Smooth muscle cell (in vitro differentiated cells): Measurements from ENCODE around the gene C4orf51. TPM values are rescaled to one million over a fixed set of nuclear protein-coding genes. Genes with fewer than 3 reads are reported as not detected.

ENCODE experiments used
- DNase-seq: peaks from one replicate; lab custom pipeline; 2025; ENCODE audit not compliant: unreplicated experiment; lab: John Stamatoyannopoulos, UW
- H2AFZ ChIP-seq: fragments of 200-600 bp; sonication (generic); 2 replicates; pipeline ENCODE4 v1.6.0; 2016; ENCODE audit warnings: antibody characterized with exemption, low read depth, mild to moderate bottlenecking
- H3F3A ChIP-seq: fragments of 200-600 bp; sonication (generic); 2 replicates; pipeline ENCODE4 v1.6.0; 2017; ENCODE audit warnings: antibody characterized with exemption, low read depth
- H3K27ac ChIP-seq: fragments of 200-600 bp; sonication (generic); 2 replicates; pipeline ENCODE4 v1.5.1; 2016; ENCODE audit warnings: low read depth, mild to moderate bottlenecking
- H3K27me3 ChIP-seq: fragments of 200-600 bp; sonication (generic); 2 replicates; pipeline ENCODE4 v1.6.1; 2016; ENCODE audit warnings: low read depth, mild to moderate bottlenecking
- H3K36me3 ChIP-seq: fragments of 200-600 bp; sonication (generic); 2 replicates; pipeline ENCODE4 v1.5.1; 2016; ENCODE audit warnings: low read depth
- H3K4me1 ChIP-seq: fragments of 200-600 bp; sonication (generic); 2 replicates; pipeline ENCODE4 v1.5.1; 2016; ENCODE audit warnings: low read depth
- H3K4me2 ChIP-seq: fragments of 200-600 bp; sonication (generic); 2 replicates; pipeline ENCODE4 v1.6.0; 2016; ENCODE audit warnings: mild to moderate bottlenecking
- H3K4me3 ChIP-seq: fragments of 200-600 bp; sonication (generic); 2 replicates; pipeline ENCODE4 v1.5.1; 2016; ENCODE audit warnings: mild to moderate bottlenecking
- H3K79me2 ChIP-seq: fragments of 200-600 bp; sonication (generic); 2 replicates; pipeline ENCODE4 v1.6.0; 2016; ENCODE audit warnings: low read depth, mild to moderate bottlenecking
- H3K9ac ChIP-seq: fragments of 200-600 bp; sonication (generic); 2 replicates; pipeline ENCODE4 v1.6.0; 2016; ENCODE audit warnings: low read depth
- H3K9me3 ChIP-seq: fragments of 200-600 bp; sonication (generic); replicated peaks from 2 replicates; pipeline ENCODE4 v1.5.1; 2016; ENCODE audit warnings: low read depth
- H4K20me1 ChIP-seq: fragments of 200-600 bp; sonication (generic); 2 replicates; pipeline ENCODE4 v1.6.0; 2016; ENCODE audit warnings: low read depth
- CTCF ChIP-seq: fragments of 200-600 bp; sonication (generic); IDR thresholded peaks from 2 replicates; pipeline ENCODE4 v1.5.1; 2017; ENCODE audit warnings: borderline replicate concordance, mild to moderate bottlenecking, antibody characterized with exemption; ENCODE audit not compliant: insufficient read depth, poor library complexity, severe bottlenecking
- WGBS: methylation state at CpG from one replicate; pipeline ENCODE4 v1.1.7; 2016; ENCODE audit warnings: low lambda C conversion rate; 5-methylcytosine and 5-hydroxymethylcytosine counted together
- polyA plus RNA-seq: library from polyadenylated mRNA; unstranded; fragments of >200 nt; fragmentation: Nextera tagmentation; extraction: Ambion mirVana; gene quantifications from 2 replicates; pipeline ENCODE4 v1.2.1, GENCODE V29; 2016
- total RNA-seq: library from RNA; depleted of rRNA; stranded (reverse); fragments of >200 nt; gene quantifications from 2 replicates; pipeline ENCODE4 v1.2.3, GENCODE V29; 2014

C4orf51 gene
- total and polyA plus RNA-seq, 2 experiments from 2014 or later = not detected

- Histone ChIP-seq H3K9ac (peak overlapping the region; percentile 94), H4K20me1 (no peaks in the 10 kb centered on the region), H3K9me3 (no peaks in the 10 kb centered on the region), H3K4me2 (peak overlapping the region; percentile 96), H2AFZ (no peak overlapping the region), H3K27me3 (no peaks in the 10 kb centered on the region), H3F3A (peaks cover 28% of the 10 kb centered on the region), H3K4me3 (no peak overlapping the region), H3K36me3 (no peaks in the 10 kb centered on the region), H3K27ac (peak overlapping the region; percentile 99), H3K4me1 (peaks cover 21% of the 10 kb centered on the region), H3K79me2 (no peaks in the 10 kb centered on the region)
- TF ChIP-seq CTCF = no peak
- no peak for DNase-seq
- 79% methylated on average over 7 of the region's 7 CpGs for WGBS
Measured at GRCh38 chr4:145734031-145734430, 54.1 kb downstream of the C4orf51 start.

- peak overlapping the region; percentile 96 for H3K4me2 ChIP-seq
- H3K4me3 ChIP-seq = peak overlapping the region; percentile 2
- no peaks in the 10 kb centered on the region for H3K79me2 ChIP-seq
- H3K9me3 ChIP-seq = no peaks in the 10 kb centered on the region
- no peaks in the 10 kb centered on the region for H3K27me3 ChIP-seq
- TF ChIP-seq CTCF = no peak
- H3K9ac ChIP-seq = peak overlapping the region; percentile 94
- H2AFZ ChIP-seq = no peak overlapping the region
- WGBS = 13% methylated on average over 14 of the region's 14 CpGs
- H3K4me1 ChIP-seq = peaks cover 21% of the 10 kb centered on the region
- H4K20me1 ChIP-seq = no peaks in the 10 kb centered on the region
- DNase-seq = peak; percentile 11
- H3F3A ChIP-seq = peaks cover 28% of the 10 kb centered on the region
- H3K27ac ChIP-seq = peak overlapping the region; percentile 99
- H3K36me3 ChIP-seq = no peaks in the 10 kb centered on the region
Measured at GRCh38 chr4:145734576-145735346, 54.8 kb downstream of the C4orf51 start.

GRCh38 chr4:145735347-145735675, 55.4 kb downstream of the C4orf51 start:
- Histone ChIP-seq H3K27ac (peak overlapping the region; percentile 99), H3K79me2 (no peaks in the 10 kb centered on the region), H4K20me1 (no peaks in the 10 kb centered on the region), H3K9ac (peak overlapping the region; percentile 94), H3F3A (peaks cover 28% of the 10 kb centered on the region), H3K9me3 (no peaks in the 10 kb centered on the region), H3K36me3 (no peaks in the 10 kb centered on the region), H3K4me3 (no peak overlapping the region), H2AFZ (no peak overlapping the region), H3K27me3 (no peaks in the 10 kb centered on the region), H3K4me1 (peaks cover 21% of the 10 kb centered on the region), H3K4me2 (peak overlapping the region; percentile 96)
- WGBS = 2% methylated on average over 2 of the region's 2 CpGs
- TF ChIP-seq CTCF = no peak
- no peak for DNase-seq

GRCh38 chr4:145735827-145736226, 55.9 kb downstream of the C4orf51 start:
- Histone ChIP-seq H3K36me3 (no peaks in the 10 kb centered on the region), H3K4me3 (no peak overlapping the region), H3K27me3 (no peaks in the 10 kb centered on the region), H4K20me1 (no peaks in the 10 kb centered on the region), H3K9ac (peak overlapping the region; percentile 76), H2AFZ (no peak overlapping the region), H3K9me3 (no peaks in the 10 kb centered on the region), H3F3A (peaks cover 26% of the 10 kb centered on the region), H3K27ac (peak overlapping the region; percentile 99), H3K4me1 (peaks cover 21% of the 10 kb centered on the region), H3K4me2 (peak overlapping the region; percentile 57), H3K79me2 (no peaks in the 10 kb centered on the region)
- WGBS = 56% methylated on average over 4 of the region's 4 CpGs
- no peak for TF ChIP-seq CTCF
- DNase-seq = no peak
